H1 (cell line): ENCODE data around the gene IQGAP3.

Experiments used
- CBX5 ChIP-seq: fragments of 300-800, 300-1000 bp; sonication (generic); IDR thresholded peaks from 2 replicates; pipeline ENCODE4 v1.7.1; 2016; ENCODE audit warnings: antibody characterized with exemption, low read length, low read depth
- TAF1 ChIP-seq: IDR thresholded peaks from 2 replicates; pipeline ENCODE4 v1.6.1; 2011; ENCODE audit warnings: mild to moderate bottlenecking, low read depth, low read length
- TF ChIP-seq, protein P1 (sequence below), 3 experiments: IDR thresholded peaks; 1 replicate in 2 of 3; 2 replicates in 1 of 3; pipeline versions ENCODE4 v1.5.1 to v1.6.1; 2011; ENCODE audit warnings: low read length in 3 of 3, mild to moderate bottlenecking in 3 of 3, inconsistent platforms in 2 of 3, low read depth in 1 of 3, moderate library complexity in 1 of 3; ENCODE audit not compliant: insufficient read depth in 1 of 3; ENCODE audit errors: control extremely low read depth in 1 of 3

DNA sequence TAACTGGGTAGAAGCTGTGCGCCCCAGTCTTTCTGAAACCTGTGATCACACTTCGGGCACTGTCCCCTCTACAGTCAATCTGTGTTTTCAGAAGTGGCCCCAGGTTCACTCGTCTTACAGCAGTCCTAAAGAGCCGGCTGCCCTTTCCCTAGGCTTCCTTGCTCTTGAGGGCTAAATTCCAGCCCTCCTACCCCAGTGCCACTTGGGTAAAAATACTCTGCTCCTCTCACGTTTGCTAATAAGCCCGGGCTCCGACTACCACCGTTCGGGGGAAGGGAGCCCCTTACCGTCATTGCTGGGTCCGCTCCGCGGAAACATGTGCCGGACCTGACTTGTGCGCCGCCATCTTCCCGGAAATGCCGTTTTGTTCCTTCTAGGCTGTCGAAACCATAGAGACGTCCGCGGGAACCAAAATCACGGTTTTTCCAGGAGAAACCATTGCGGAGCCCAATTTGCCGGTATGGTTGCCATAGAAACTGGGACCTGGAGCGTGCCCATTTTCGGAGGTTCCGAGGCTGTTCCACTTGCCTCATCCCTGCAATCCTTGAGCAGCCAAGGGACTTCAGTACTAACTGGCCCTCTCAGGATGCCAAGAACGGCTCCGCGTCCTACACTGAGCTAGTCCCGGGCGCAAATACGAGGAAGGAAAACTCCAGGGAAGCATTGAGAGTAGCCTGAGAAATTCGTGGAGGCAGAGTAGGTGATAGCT is 28.9 kb upstream of the IQGAP3 start, which contains the start of gene GPATCH4:
- TF ChIP-seq, protein P1, sequence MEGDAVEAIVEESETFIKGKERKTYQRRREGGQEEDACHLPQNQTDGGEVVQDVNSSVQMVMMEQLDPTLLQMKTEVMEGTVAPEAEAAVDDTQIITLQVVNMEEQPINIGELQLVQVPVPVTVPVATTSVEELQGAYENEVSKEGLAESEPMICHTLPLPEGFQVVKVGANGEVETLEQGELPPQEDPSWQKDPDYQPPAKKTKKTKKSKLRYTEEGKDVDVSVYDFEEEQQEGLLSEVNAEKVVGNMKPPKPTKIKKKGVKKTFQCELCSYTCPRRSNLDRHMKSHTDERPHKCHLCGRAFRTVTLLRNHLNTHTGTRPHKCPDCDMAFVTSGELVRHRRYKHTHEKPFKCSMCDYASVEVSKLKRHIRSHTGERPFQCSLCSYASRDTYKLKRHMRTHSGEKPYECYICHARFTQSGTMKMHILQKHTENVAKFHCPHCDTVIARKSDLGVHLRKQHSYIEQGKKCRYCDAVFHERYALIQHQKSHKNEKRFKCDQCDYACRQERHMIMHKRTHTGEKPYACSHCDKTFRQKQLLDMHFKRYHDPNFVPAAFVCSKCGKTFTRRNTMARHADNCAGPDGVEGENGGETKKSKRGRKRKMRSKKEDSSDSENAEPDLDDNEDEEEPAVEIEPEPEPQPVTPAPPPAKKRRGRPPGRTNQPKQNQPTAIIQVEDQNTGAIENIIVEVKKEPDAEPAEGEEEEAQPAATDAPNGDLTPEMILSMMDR (IDR thresholded peaks at IDR 0.05; ENCODE audit: control extremely low read depth in 1 of 3, insufficient read depth in 1 of 3, low read depth in 1 of 3, low read length in 3 of 3), result no peak
- TF ChIP-seq TAF1 (peak; percentile 96), CBX5 (no peak)
